HEK293 (cell line): ENCODE measurements around the gene PAQR5.
A peak's percentile ranks its signal among the peaks of the same experiment; 100 is the strongest.

Experiments
- CTCF ChIA-PET: fragments of 350-600 bp; formaldehyde crosslinking; extraction: SDS; loops from one replicate; lab custom pipeline; 2021; ENCODE audit warnings: antibody characterized with exemption; lab: Yijun Ruan, JAX
- POLR2A ChIA-PET: fragments of 300-600 bp; formaldehyde crosslinking; extraction: SDS; loops from one replicate; lab custom pipeline; 2020; ENCODE audit warnings: antibody characterized with exemption, inconsistent platforms; lab: Yijun Ruan, JAX
- H3K27ac ChIP-seq: fragments of 200-500 bp; sonication (Bioruptor generic); 2 replicates; pipeline ENCODE4 v1.5.1; 2014; ENCODE audit warnings: low read depth, low read length, control low read depth, inconsistent platforms; ENCODE audit errors: extremely low read depth
- H3K36me3 ChIP-seq, 2 experiments: fragments of 200-500 bp in 1 of 2; sonication (Bioruptor generic) in 1 of 2; 1 replicate in 1 of 2; 2 replicates in 1 of 2; pipeline ENCODE4 v1.5.1; 2014 to 2017; ENCODE audit warnings: inconsistent platforms in 2 of 2, low read length in 2 of 2; ENCODE audit not compliant: control insufficient read depth in 2 of 2, insufficient read depth in 1 of 2
- H3K4me1 ChIP-seq: fragments of 200-500 bp; sonication (Bioruptor generic); 2 replicates; pipeline ENCODE4 v1.5.1; 2014; ENCODE audit warnings: mild to moderate bottlenecking, low read length, inconsistent platforms; ENCODE audit not compliant: control insufficient read depth, insufficient read depth
- H3K4me3 ChIP-seq: 2 replicates; pipeline ENCODE4 v1.5.1; 2011; ENCODE audit warnings: low read depth, mild to moderate bottlenecking, control low read depth, low read length, moderate library complexity
- H3K9me3 ChIP-seq: fragments of 200-500 bp; sonication (Bioruptor generic); 2 replicates; pipeline ENCODE4 v1.5.1; 2014; ENCODE audit warnings: low read depth, low read length, inconsistent platforms; ENCODE audit not compliant: control insufficient read depth, insufficient read depth
- FEZF1 ChIP-seq: fragments of 450-650 bp; formaldehyde crosslinking; IDR thresholded peaks from 2 replicates; pipeline ENCODE4 v1.5.1; 2016; ENCODE audit warnings: missing biosample characterization, missing genetic modification characterization
- ZEB2 ChIP-seq: fragments of 450-650 bp; formaldehyde crosslinking; IDR thresholded peaks from 2 replicates; pipeline ENCODE4 v1.5.1; 2016; ENCODE audit warnings: missing biosample characterization, missing genetic modification characterization
- ZIC2 ChIP-seq: fragments of 450-650 bp; formaldehyde crosslinking; IDR thresholded peaks from 2 replicates; pipeline ENCODE4 v1.5.1; 2016; ENCODE audit warnings: missing biosample characterization, missing genetic modification characterization
- ZNF157 ChIP-seq: fragments of 450-650 bp; formaldehyde crosslinking; IDR thresholded peaks from 2 replicates; pipeline ENCODE4 v1.5.1; 2016; ENCODE audit warnings: missing biosample characterization, missing genetic modification characterization
- ZNF211 ChIP-seq: fragments of 450-650 bp; formaldehyde crosslinking; IDR thresholded peaks from 2 replicates; pipeline ENCODE4 v1.5.1; 2016; ENCODE audit warnings: low read depth, missing biosample characterization, missing genetic modification characterization
- ZNF266 ChIP-seq: fragments of 450-650 bp; formaldehyde crosslinking; IDR thresholded peaks from 2 replicates; pipeline ENCODE4 v1.5.1; 2016; ENCODE audit warnings: missing biosample characterization, missing genetic modification characterization, low read depth
- ZNF302 ChIP-seq: fragments of 450-650 bp; formaldehyde crosslinking; IDR thresholded peaks from 2 replicates; pipeline ENCODE4 v1.5.1; 2016; ENCODE audit warnings: missing biosample characterization, missing genetic modification characterization, low read depth
- ZNF335 ChIP-seq: fragments of 450-650 bp; formaldehyde crosslinking; conservative IDR thresholded peaks from 2 replicates; pipeline ENCODE4 v1.5.1; 2016; ENCODE audit warnings: missing biosample characterization, missing genetic modification characterization
- ZNF354C ChIP-seq: fragments of 450-650 bp; formaldehyde crosslinking; IDR thresholded peaks from 2 replicates; pipeline ENCODE4 v1.5.1; 2016; ENCODE audit warnings: missing biosample characterization, missing genetic modification characterization, low read depth, borderline replicate concordance
- ZNF391 ChIP-seq: fragments of 450-650 bp; formaldehyde crosslinking; IDR thresholded peaks from 2 replicates; pipeline ENCODE4 v1.5.1; 2016; ENCODE audit warnings: low read depth, missing biosample characterization, missing genetic modification characterization, borderline replicate concordance
- ZNF423 ChIP-seq: fragments of 450-650 bp; formaldehyde crosslinking; IDR thresholded peaks from 2 replicates; pipeline ENCODE4 v1.5.1; 2016; ENCODE audit warnings: missing biosample characterization, missing genetic modification characterization
- ZNF426 ChIP-seq: fragments of 450-650 bp; formaldehyde crosslinking; IDR thresholded peaks from 2 replicates; pipeline ENCODE4 v1.5.1; 2017; ENCODE audit warnings: missing biosample characterization, missing genetic modification characterization, mild to moderate bottlenecking, inconsistent platforms, moderate library complexity
- ZNF549 ChIP-seq: fragments of 450-650 bp; IDR thresholded peaks from 2 replicates; pipeline ENCODE4 v1.5.1; 2018; ENCODE audit warnings: missing biosample characterization, missing genetic modification characterization, mild to moderate bottlenecking, inconsistent platforms, moderate library complexity
- ZNF624 ChIP-seq: fragments of 450-650 bp; formaldehyde crosslinking; IDR thresholded peaks from 2 replicates; pipeline ENCODE4 v1.5.1; 2017; ENCODE audit warnings: missing biosample characterization, missing genetic modification characterization
- ZNF677 ChIP-seq: fragments of 450-650 bp; IDR thresholded peaks from 2 replicates; pipeline ENCODE4 v1.5.0; 2018; ENCODE audit warnings: missing biosample characterization, mild to moderate bottlenecking, missing genetic modification characterization, moderate library complexity
- ZNF776 ChIP-seq: fragments of 450-650 bp; formaldehyde crosslinking; IDR thresholded peaks from 2 replicates; pipeline ENCODE4 v1.5.0; 2017; ENCODE audit warnings: missing biosample characterization, missing genetic modification characterization, borderline replicate concordance
- ZNF830 ChIP-seq: fragments of 450-650 bp; IDR thresholded peaks from 2 replicates; pipeline ENCODE4 v1.5.0; 2018; ENCODE audit warnings: missing biosample characterization, missing genetic modification characterization, low read depth, mild to moderate bottlenecking, moderate library complexity
- TF ChIP-seq, protein P1 (sequence below): fragments of 450-650 bp; formaldehyde crosslinking; IDR thresholded peaks from 2 replicates; pipeline ENCODE4 v1.5.1; 2017; ENCODE audit warnings: missing biosample characterization, missing genetic modification characterization
- TF ChIP-seq, protein P2 (sequence below): fragments of 450-650 bp; formaldehyde crosslinking; IDR thresholded peaks from 2 replicates; pipeline ENCODE4; 2016; ENCODE audit warnings: missing biosample characterization, missing genetic modification characterization
- TF ChIP-seq, protein P3 (sequence below): fragments of 450-650 bp; formaldehyde crosslinking; conservative IDR thresholded peaks from 2 replicates; pipeline ENCODE4 v1.5.1; 2016; ENCODE audit warnings: low read depth, missing biosample characterization, missing genetic modification characterization
- TF ChIP-seq, protein P4 (sequence below): fragments of 450-650 bp; formaldehyde crosslinking; IDR thresholded peaks from 2 replicates; pipeline ENCODE4 v1.5.1; 2016; ENCODE audit warnings: missing biosample characterization, missing genetic modification characterization
- TF ChIP-seq, protein P5 (sequence below): fragments of 450-650 bp; formaldehyde crosslinking; IDR thresholded peaks from 2 replicates; pipeline ENCODE4 v1.5.1; 2016; ENCODE audit warnings: missing biosample characterization, missing genetic modification characterization, low read depth

The PAQR5 gene

DNA sequence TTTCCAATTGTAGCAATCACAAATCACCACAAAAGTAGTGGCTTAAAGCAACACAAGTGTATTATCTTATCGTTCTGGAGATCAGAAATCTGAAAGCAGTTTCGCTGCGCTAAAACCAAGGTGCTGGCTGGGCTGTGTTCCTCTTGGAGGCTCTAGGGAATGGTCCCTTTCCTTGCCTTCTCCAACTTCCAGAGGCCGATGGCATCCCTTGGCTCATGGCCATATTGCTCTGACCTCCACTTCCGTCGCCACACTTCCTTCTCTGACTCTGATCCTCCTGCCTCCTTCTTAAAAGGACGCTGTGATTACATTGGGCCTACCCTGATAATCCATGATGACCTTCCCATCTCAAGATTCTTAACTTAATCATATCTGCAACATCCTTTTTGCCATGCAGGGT, 10.7 kb upstream of the PAQR5 start:
- peaks cover 10% of the 10 kb centered on the region for H3K4me1 ChIP-seq
- POLR2A ChIA-PET: no interaction called here
- CTCF ChIA-PET: no interaction called here
- TF ChIP-seq, protein P1, sequence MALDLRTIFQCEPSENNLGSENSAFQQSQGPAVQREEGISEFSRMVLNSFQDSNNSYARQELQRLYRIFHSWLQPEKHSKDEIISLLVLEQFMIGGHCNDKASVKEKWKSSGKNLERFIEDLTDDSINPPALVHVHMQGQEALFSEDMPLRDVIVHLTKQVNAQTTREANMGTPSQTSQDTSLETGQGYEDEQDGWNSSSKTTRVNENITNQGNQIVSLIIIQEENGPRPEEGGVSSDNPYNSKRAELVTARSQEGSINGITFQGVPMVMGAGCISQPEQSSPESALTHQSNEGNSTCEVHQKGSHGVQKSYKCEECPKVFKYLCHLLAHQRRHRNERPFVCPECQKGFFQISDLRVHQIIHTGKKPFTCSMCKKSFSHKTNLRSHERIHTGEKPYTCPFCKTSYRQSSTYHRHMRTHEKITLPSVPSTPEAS (tag by site-specific recombination): no peak
- TF ChIP-seq ZNF211 (tag by site-specific recombination): no peak
- TF ChIP-seq ZNF624 (tag by site-specific recombination): no peak
- no peak for TF ChIP-seq ZNF302 (tag by site-specific recombination)
- no peak for TF ChIP-seq ZNF549
- TF ChIP-seq, protein P2, sequence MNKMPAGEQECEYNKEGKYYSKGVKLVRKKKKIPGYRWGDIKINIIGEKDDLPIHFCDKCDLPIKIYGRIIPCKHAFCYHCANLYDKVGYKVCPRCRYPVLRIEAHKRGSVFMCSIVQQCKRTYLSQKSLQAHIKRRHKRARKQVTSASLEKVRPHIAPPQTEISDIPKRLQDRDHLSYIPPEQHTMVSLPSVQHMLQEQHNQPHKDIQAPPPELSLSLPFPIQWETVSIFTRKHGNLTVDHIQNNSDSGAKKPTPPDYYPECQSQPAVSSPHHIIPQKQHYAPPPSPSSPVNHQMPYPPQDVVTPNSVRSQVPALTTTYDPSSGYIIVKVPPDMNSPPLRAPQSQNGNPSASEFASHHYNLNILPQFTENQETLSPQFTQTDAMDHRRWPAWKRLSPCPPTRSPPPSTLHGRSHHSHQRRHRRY (tag by site-specific recombination): no peak
- TF ChIP-seq, protein P3, sequence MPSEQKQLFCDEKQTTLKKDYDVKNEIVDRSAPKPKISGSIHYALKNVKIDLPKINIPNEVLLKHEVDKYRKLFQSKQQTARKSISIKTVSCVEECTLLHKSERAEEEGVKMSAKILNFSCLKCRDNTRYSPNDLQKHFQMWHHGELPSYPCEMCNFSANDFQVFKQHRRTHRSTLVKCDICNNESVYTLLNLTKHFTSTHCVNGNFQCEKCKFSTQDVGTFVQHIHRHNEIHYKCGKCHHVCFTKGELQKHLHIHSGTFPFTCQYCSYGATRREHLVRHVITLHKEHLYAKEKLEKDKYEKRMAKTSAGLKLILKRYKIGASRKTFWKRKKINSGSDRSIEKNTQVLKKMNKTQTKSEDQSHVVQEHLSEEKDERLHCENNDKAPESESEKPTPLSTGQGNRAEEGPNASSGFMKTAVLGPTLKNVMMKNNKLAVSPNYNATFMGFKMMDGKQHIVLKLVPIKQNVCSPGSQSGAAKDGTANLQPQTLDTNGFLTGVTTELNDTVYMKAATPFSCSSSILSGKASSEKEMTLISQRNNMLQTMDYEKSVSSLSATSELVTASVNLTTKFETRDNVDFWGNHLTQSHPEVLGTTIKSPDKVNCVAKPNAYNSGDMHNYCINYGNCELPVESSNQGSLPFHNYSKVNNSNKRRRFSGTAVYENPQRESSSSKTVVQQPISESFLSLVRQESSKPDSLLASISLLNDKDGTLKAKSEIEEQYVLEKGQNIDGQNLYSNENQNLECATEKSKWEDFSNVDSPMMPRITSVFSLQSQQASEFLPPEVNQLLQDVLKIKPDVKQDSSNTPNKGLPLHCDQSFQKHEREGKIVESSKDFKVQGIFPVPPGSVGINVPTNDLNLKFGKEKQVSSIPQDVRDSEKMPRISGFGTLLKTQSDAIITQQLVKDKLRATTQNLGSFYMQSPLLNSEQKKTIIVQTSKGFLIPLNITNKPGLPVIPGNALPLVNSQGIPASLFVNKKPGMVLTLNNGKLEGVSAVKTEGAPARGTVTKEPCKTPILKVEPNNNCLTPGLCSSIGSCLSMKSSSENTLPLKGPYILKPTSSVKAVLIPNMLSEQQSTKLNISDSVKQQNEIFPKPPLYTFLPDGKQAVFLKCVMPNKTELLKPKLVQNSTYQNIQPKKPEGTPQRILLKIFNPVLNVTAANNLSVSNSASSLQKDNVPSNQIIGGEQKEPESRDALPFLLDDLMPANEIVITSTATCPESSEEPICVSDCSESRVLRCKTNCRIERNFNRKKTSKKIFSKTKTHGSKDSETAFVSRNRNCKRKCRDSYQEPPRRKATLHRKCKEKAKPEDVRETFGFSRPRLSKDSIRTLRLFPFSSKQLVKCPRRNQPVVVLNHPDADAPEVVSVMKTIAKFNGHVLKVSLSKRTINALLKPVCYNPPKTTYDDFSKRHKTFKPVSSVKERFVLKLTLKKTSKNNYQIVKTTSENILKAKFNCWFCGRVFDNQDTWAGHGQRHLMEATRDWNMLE (tag by site-specific recombination): no peak
- no peak for TF ChIP-seq ZNF426 (tag by site-specific recombination)
- TF ChIP-seq, all 188 proteins: peak for 0
- no peak overlapping the region for H3K4me3 ChIP-seq
- no peaks in the 10 kb centered on the region for H3K36me3 ChIP-seq
- no peak overlapping the region for H3K27ac ChIP-seq
- no peaks in the 10 kb centered on the region for H3K9me3 ChIP-seq

DNA sequence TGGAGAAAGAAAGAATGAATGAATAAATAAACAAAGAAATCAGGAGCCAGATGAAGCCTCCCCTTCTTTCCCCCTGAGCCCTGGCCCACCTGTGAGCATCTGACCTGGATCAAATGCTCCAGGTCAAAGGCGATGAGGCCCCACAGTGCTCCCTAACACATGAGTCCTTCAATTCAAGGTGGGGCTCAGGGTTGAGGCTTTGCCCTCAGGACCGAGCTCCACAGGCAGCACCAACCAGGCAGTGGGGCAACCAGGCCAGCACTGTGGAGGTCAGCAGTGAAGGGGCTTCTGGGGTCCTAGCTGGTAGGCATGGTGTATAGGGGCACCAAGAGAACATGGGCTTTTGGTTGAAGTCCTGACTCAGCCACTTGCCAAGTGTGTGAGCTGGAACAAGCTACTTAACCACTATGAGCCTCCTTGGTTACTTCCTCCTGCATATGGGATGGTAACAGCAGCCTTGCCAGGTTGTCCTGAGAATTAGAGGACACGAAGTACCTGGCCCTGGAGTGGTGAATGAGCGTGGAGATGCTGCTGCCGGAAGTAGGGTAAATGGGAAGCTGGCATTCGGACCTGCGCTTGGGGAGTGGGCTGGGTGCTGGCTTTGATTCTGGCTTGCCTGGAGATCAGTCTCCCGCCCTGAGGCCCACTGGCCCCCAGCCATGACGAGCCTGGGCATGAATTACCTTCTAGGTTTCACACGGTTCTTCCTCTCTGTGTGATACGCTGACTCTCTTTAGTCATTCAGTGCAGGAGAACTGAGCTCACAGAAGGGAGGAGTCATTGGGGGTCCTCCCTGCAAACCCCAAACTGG, 10.0 kb upstream of the PAQR5 start:
- no peak overlapping the region for H3K27ac ChIP-seq
- ChIA-PET CTCF (interaction anchor here (0.7 to 1.4 kb wide), 2 partner anchors 14 to 174 kb away, joined by 3 to 5 read pairs; no protein-coding TSS in a partner anchor), POLR2A (interaction anchor here (1.4 kb wide), 1 partner anchor 126 kb away, joined by 3 read pairs; the partner anchor contains the start of gene KIF23)
- H3K4me1 ChIP-seq: peaks cover 10% of the 10 kb centered on the region
- no peaks in the 10 kb centered on the region for H3K36me3 ChIP-seq
- H3K4me3 ChIP-seq: no peak overlapping the region
- no peaks in the 10 kb centered on the region for H3K9me3 ChIP-seq
- no peak for TF ChIP-seq FEZF1 (tag by site-specific recombination)
- no peak for TF ChIP-seq ZNF677 (tag by site-specific recombination)
- TF ChIP-seq, protein P4, sequence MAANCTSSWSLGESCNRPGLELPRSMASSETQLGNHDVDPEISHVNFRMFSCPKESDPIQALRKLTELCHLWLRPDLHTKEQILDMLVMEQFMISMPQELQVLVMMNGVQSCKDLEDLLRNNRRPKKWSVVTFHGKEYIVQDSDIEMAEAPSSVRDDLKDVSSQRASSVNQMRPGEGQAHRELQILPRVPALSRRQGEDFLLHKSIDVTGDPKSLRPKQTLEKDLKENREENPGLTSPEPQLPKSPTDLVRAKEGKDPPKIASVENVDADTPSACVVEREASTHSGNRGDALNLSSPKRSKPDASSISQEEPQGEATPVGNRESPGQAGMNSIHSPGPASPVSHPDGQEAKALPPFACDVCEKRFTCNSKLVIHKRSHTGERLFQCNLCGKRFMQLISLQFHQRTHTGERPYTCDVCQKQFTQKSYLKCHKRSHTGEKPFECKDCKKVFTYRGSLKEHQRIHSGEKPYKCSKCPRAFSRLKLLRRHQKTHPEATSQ (tag by site-specific recombination): no peak
- TF ChIP-seq ZNF157 (tag by site-specific recombination): no peak
- no peak for TF ChIP-seq ZNF391
- no peak for TF ChIP-seq ZEB2 (tag by site-specific recombination)
- no peak for TF ChIP-seq ZNF624 (tag by site-specific recombination)
- no peak for TF ChIP-seq ZNF354C (tag by site-specific recombination)
- no peak for TF ChIP-seq ZNF423
- peak; percentile 40 for TF ChIP-seq ZNF335
- TF ChIP-seq, protein P5, sequence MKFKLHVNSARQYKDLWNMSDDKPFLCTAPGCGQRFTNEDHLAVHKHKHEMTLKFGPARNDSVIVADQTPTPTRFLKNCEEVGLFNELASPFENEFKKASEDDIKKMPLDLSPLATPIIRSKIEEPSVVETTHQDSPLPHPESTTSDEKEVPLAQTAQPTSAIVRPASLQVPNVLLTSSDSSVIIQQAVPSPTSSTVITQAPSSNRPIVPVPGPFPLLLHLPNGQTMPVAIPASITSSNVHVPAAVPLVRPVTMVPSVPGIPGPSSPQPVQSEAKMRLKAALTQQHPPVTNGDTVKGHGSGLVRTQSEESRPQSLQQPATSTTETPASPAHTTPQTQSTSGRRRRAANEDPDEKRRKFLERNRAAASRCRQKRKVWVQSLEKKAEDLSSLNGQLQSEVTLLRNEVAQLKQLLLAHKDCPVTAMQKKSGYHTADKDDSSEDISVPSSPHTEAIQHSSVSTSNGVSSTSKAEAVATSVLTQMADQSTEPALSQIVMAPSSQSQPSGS (tag by site-specific recombination): no peak
- TF ChIP-seq ZNF830: no peak
- no peak for TF ChIP-seq ZNF266
- TF ChIP-seq ZIC2 (tag by site-specific recombination): 0 out of 2 replicates have a peak, but pooled peaks have one; percentile 36
- no peak for TF ChIP-seq ZNF776
